Epithelial cell of prostate (primary cell): ENCODE measurements around the gene TK2.

Experiments used
- DNase-seq: peaks from one replicate; pipeline ENCODE4 v3.0.0-alpha.2; 2011; ENCODE audit warnings: low read depth, low spot score
- H3K27ac ChIP-seq: fragments of 450-650 bp; 2 replicates; pipeline ENCODE4 v1.5.1; 2017; ENCODE audit warnings: mild to moderate bottlenecking

TK2 gene

GRCh38 chr16:66489385-66489784 is 60.5 kb downstream of the TK2 start:
- no peak for DNase-seq
- H3K27ac ChIP-seq, result no peak overlapping the region

- H3K27ac ChIP-seq, result no peak overlapping the region
- DNase-seq, result no peak
Measured at GRCh38 chr16:66488505-66488904, 61.4 kb downstream of the TK2 start.

GRCh38 chr16:66487580-66488275 is 62.2 kb downstream of the TK2 start:
- H3K27ac ChIP-seq, result no peak overlapping the region
- DNase-seq, result no peak

GRCh38 chr16:66486773-66487579 is 62.9 kb downstream of the TK2 start:
- H3K27ac ChIP-seq, result no peak overlapping the region
- no peak for DNase-seq

GRCh38 chr16:66486199-66486772 is 63.6 kb downstream of the TK2 start:
- no peak overlapping the region for H3K27ac ChIP-seq
- DNase-seq, result no peak

GRCh38 chr16:66485376-66485775 is 64.5 kb downstream of the TK2 start:
- no peak for DNase-seq
- H3K27ac ChIP-seq, result no peak overlapping the region

GRCh38 chr16:66484453-66485213 is 65.3 kb downstream of the TK2 start:
- no peak for DNase-seq
- H3K27ac ChIP-seq, result no peak overlapping the region

- DNase-seq, result no peak
- H3K27ac ChIP-seq, result no peak overlapping the region
Measured at GRCh38 chr16:66483689-66484452, 66.1 kb downstream of the TK2 start.

GRCh38 chr16:66481943-66482390 is 68.0 kb downstream of the TK2 start:
- DNase-seq, result no peak
- H3K27ac ChIP-seq, result no peak overlapping the region

GRCh38 chr16:66481081-66481942 is 68.6 kb downstream of the TK2 start:
- no peak overlapping the region for H3K27ac ChIP-seq
- no peak for DNase-seq

GRCh38 chr16:66480265-66481080 is 69.4 kb downstream of the TK2 start:
- DNase-seq, result peak; percentile 45
- no peak overlapping the region for H3K27ac ChIP-seq

GRCh38 chr16:66479661-66480264 is 70.2 kb downstream of the TK2 start:
- H3K27ac ChIP-seq, result no peak overlapping the region
- DNase-seq, result no peak

GRCh38 chr16:66478733-66479511 is 71.0 kb downstream of the TK2 start:
- DNase-seq, result no peak
- no peak overlapping the region for H3K27ac ChIP-seq

GRCh38 chr16:66477028-66477515 is 72.8 kb downstream of the TK2 start:
- no peak overlapping the region for H3K27ac ChIP-seq
- DNase-seq, result no peak

GRCh38 chr16:66476328-66477027 is 73.4 kb downstream of the TK2 start:
- no peak overlapping the region for H3K27ac ChIP-seq
- DNase-seq, result no peak

- no peak overlapping the region for H3K27ac ChIP-seq
- DNase-seq, result no peak
Measured at GRCh38 chr16:66475232-66475631, 74.7 kb downstream of the TK2 start.
